Gastrocnemius medialis (tissue), 4 donors: Measurements from ENCODE around the gene VCL. TPM values are rescaled to one million over a fixed set of nuclear protein-coding genes. Genes with fewer than 3 reads are reported as not detected.
A peak's percentile ranks its signal among the peaks of the same experiment; 100 is the strongest.

Source experiments
- ATAC-seq, 2 donors: fragments of 150-250 bp; one replicate each; pipeline ENCODE4 v1.9.1; 2016
- DNase-seq, 2 donors: peaks; one replicate each; pipeline ENCODE4 v3.0.0-alpha.2; 2019
- H3K27ac ChIP-seq, 4 donors: fragments of 200-600 bp; sonication (generic); 1 replicate in 1 of 4; 2 replicates in 3 of 4; pipeline ENCODE4 v1.5.1; 2016 to 2018; ENCODE audit warnings: mild to moderate bottlenecking in 2 of 4, moderate library complexity in 1 of 4
- H3K27me3 ChIP-seq, 3 donors: fragments of 200-600 bp; sonication (generic) in 2 of 3; 1 replicate in 1 of 3; 2 replicates in 2 of 3; pipeline versions ENCODE4 v1.5.1 to v1.6.0; 2016 to 2019; ENCODE audit warnings: mild to moderate bottlenecking in 1 of 3, moderate library complexity in 1 of 3
- H3K36me3 ChIP-seq, 2 donors: fragments of 200-600 bp; sonication (generic) in 1 of 2; one replicate each; pipeline ENCODE4 v1.5.1; 2017 to 2018
- H3K4me1 ChIP-seq, 2 donors: fragments of 200-600 bp; sonication (generic) in 1 of 2; one replicate each; pipeline ENCODE4 v1.5.1; 2016 to 2017; ENCODE audit warnings: mild to moderate bottlenecking in 2 of 2
- H3K4me3 ChIP-seq, 4 donors: fragments of 200-600 bp; sonication (generic) in 3 of 4; 1 replicate in 1 of 4; 2 replicates in 3 of 4; pipeline ENCODE4 v1.5.1; 2016 to 2019; ENCODE audit warnings: mild to moderate bottlenecking in 2 of 4
- H3K9me3 ChIP-seq, 3 donors: fragments of 200-600 bp; sonication (generic) in 2 of 3; 1 replicate in 1 of 3; 2 replicates in 2 of 3; pipeline ENCODE4 v1.5.1; 2016 to 2019
- CTCF ChIP-seq, 5 experiments: fragments of 450-650 bp in 3 of 5; fragments of 200-600 bp in 2 of 5; sonication (generic) in 2 of 5; IDR thresholded peaks in 4 of 5; conservative IDR thresholded peaks in 1 of 5; 1 replicate in 4 of 5; 2 replicates in 1 of 5; pipeline ENCODE4 v1.5.1; 2016 to 2019; ENCODE audit warnings: antibody characterized with exemption in 5 of 5, mild to moderate bottlenecking in 3 of 5, moderate library complexity in 3 of 5
- POLR2A ChIP-seq, 2 donors: fragments of 450-650 bp; IDR thresholded peaks; one replicate each; pipeline ENCODE4 v1.6.1; 2017; ENCODE audit warnings: antibody characterized with exemption in 2 of 2, mild to moderate bottlenecking in 2 of 2, moderate library complexity in 2 of 2
- in situ Hi-C, 4 donors: fragments of 200-750 bp; cut with MboI; loops; one replicate each; pipeline versions ENCODE4 v1.15.0 to v1.8.0; 2017; ENCODE audit warnings: low sequenced_read_pairs in 4 of 4
- intact Hi-C: fragments of 100-400 bp; cut with DNase I; formaldehyde crosslinking; loops from one replicate; pipeline ENCODE4 v1.15.1; 2023; ENCODE audit warnings: low total_unique reads
- total RNA-seq, 4 donors: library from RNA; depleted of rRNA; stranded (reverse); fragments of >200 nt; gene quantifications; one replicate each; pipeline versions ENCODE4 v1.1.0 to v1.2.3, GENCODE V29; 2016

The VCL gene
- total RNA-seq, 4 donors from 2014 or later: 129 to 299 (median 210) TPM

GRCh38 chr10:74047304-74047703 lies 49.4 kb downstream of the VCL start:
- TF ChIP-seq CTCF (IDR thresholded peaks at IDR 0.05 in 4 of 5, conservative IDR thresholded peaks at IDR 0.05 in 1 of 5): no peak
- TF ChIP-seq POLR2A (IDR thresholded peaks at IDR 0.05): no peak
- ATAC-seq: peak; percentile 69 to 74
- Histone ChIP-seq H3K9me3 (no peaks in the 10 kb centered on the region), H3K4me1 (peaks cover 81 to 82% of the 10 kb centered on the region in 2 donors), H3K36me3 (peaks cover 0 to 22% of the 10 kb centered on the region in 2 donors), H3K4me3 (peak overlapping the region in 2 of 4 donors; percentile 4 to 36), H3K27me3 (no peaks in the 10 kb centered on the region), H3K27ac (peak overlapping the region; percentile 93 to 97 (median 95))
- intact Hi-C loops: loop anchor here (10.0 kb wide), 1 partner anchor 393 kb away; the partner anchor contains the start of gene SYNPO2L
- DNase-seq: no peak
- in situ Hi-C loops: no loop called here

GRCh38 chr10:74047871-74048270 lies 50.0 kb downstream of the VCL start:
- no peak for TF ChIP-seq POLR2A (IDR thresholded peaks at IDR 0.05)
- TF ChIP-seq CTCF (IDR thresholded peaks at IDR 0.05 in 4 of 5, conservative IDR thresholded peaks at IDR 0.05 in 1 of 5): no peak
- DNase-seq: peak; percentile 53 to 69
- Histone ChIP-seq H3K27me3 (no peaks in the 10 kb centered on the region), H3K4me1 (peaks cover 82 to 85% of the 10 kb centered on the region in 2 donors), H3K9me3 (no peaks in the 10 kb centered on the region), H3K36me3 (peaks cover 0 to 22% of the 10 kb centered on the region in 2 donors), H3K4me3 (peak overlapping the region in 2 of 4 donors; percentile 4 to 36), H3K27ac (peak overlapping the region; percentile 93 to 97 (median 95))
- peak; percentile 85 to 90 for ATAC-seq
- in situ Hi-C loops: no loop called here
- intact Hi-C loops: loop anchor here (10.0 kb wide), 1 partner anchor 393 kb away; the partner anchor contains the start of gene SYNPO2L

GRCh38 chr10:74048433-74048832 lies 50.5 kb downstream of the VCL start:
- in situ Hi-C loops (no loop called here), intact Hi-C loops (loop anchor here (10.0 kb wide), 1 partner anchor 394 kb away; the partner anchor contains the start of gene SYNPO2L)
- peak; percentile 1 to 4 for ATAC-seq

GRCh38 chr10:74049955-74050354 lies 52.0 kb downstream of the VCL start:
- TF ChIP-seq POLR2A (IDR thresholded peaks at IDR 0.05): no peak
- TF ChIP-seq CTCF (IDR thresholded peaks at IDR 0.05 in 4 of 5, conservative IDR thresholded peaks at IDR 0.05 in 1 of 5): no peak
- H3K9me3 ChIP-seq: no peaks in the 10 kb centered on the region
- ATAC-seq (peak in 1 of 2 donors; percentile 26), DNase-seq (no peak)
- peaks cover 88 to 90% of the 10 kb centered on the region in 2 donors for H3K4me1 ChIP-seq
- H3K27me3 ChIP-seq: no peaks in the 10 kb centered on the region
- H3K4me3 ChIP-seq: no peak overlapping the region
- in situ Hi-C loops (no loop called here), intact Hi-C loops (loop anchor here (10.0 kb wide), 1 partner anchor 395 kb away; the partner anchor contains the start of gene SYNPO2L)
- peak overlapping the region; percentile 93 to 97 (median 95) for H3K27ac ChIP-seq
- peaks cover 0 to 3% of the 10 kb centered on the region in 2 donors for H3K36me3 ChIP-seq

More at GRCh38 chr10:74048433-74048832, 50.5 kb downstream of the VCL start:
- no peak for DNase-seq
- Histone ChIP-seq H3K9me3 (no peaks in the 10 kb centered on the region), H3K27me3 (no peaks in the 10 kb centered on the region), H3K27ac (peak overlapping the region; percentile 93 to 97 (median 95)), H3K4me1 (peaks cover 82 to 85% of the 10 kb centered on the region in 2 donors), H3K4me3 (no peak overlapping the region), H3K36me3 (peaks cover 0 to 18% of the 10 kb centered on the region in 2 donors)
- TF ChIP-seq POLR2A (IDR thresholded peaks at IDR 0.05) (no peak), CTCF (IDR thresholded peaks at IDR 0.05 in 4 of 5, conservative IDR thresholded peaks at IDR 0.05 in 1 of 5) (no peak)
